Fibroblast of pulmonary artery (primary cell): ENCODE measurements around the gene TEAD1.

ENCODE experiments used
- DNase-seq: peaks from one replicate; pipeline ENCODE4 v3.0.0-alpha.2; 2010; ENCODE audit warnings: low read depth
- H3K4me3 ChIP-seq: replicated peaks from 2 replicates; pipeline ENCODE4 v1.5.1; 2011; ENCODE audit warnings: low read depth, mild to moderate bottlenecking, control low read depth, low read length, moderate library complexity
- TF ChIP-seq, protein P1 (sequence below): IDR thresholded peaks from 2 replicates; pipeline ENCODE4 v1.5.1; 2011; ENCODE audit warnings: mild to moderate bottlenecking, control low read depth, low read length, inconsistent platforms; ENCODE audit errors: missing control alignments

The TEAD1 gene

DNA sequence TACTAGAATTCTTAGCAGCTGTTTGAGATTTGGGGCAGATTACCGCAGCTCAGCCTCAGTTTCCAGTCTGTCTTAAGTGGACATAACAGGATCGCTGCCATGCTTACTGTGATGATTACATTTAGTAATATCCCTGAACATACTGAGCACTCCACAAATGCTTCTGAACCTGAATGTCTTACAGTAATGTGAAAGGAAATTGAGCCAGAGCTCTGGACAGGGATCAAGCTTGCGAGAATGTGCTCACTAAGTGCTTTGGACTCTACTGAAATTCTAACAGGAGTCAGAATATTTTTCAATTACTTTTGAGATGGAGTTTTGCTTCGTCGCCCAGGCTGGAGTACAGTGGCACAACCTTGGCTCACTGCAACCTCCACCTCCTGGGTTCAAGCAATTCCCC, 216.3 kb downstream of the TEAD1 start:
- H3K4me3 ChIP-seq, result no peak overlapping the region
- TF ChIP-seq, protein P1, sequence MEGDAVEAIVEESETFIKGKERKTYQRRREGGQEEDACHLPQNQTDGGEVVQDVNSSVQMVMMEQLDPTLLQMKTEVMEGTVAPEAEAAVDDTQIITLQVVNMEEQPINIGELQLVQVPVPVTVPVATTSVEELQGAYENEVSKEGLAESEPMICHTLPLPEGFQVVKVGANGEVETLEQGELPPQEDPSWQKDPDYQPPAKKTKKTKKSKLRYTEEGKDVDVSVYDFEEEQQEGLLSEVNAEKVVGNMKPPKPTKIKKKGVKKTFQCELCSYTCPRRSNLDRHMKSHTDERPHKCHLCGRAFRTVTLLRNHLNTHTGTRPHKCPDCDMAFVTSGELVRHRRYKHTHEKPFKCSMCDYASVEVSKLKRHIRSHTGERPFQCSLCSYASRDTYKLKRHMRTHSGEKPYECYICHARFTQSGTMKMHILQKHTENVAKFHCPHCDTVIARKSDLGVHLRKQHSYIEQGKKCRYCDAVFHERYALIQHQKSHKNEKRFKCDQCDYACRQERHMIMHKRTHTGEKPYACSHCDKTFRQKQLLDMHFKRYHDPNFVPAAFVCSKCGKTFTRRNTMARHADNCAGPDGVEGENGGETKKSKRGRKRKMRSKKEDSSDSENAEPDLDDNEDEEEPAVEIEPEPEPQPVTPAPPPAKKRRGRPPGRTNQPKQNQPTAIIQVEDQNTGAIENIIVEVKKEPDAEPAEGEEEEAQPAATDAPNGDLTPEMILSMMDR, result no peak
- DNase-seq, result peak; percentile 25

- DNase-seq, result peak; percentile 76
- H3K4me3 ChIP-seq, result no peak overlapping the region
- TF ChIP-seq, protein P1, result peak; percentile 86
Measured at GRCh38 chr11:12893787-12894672, 219.8 kb downstream of the TEAD1 start.

- H3K4me3 ChIP-seq, result no peak overlapping the region
- DNase-seq, result no peak
- TF ChIP-seq, protein P1, result no peak
Measured at GRCh38 chr11:12897390-12897789, 223.2 kb downstream of the TEAD1 start.

DNA sequence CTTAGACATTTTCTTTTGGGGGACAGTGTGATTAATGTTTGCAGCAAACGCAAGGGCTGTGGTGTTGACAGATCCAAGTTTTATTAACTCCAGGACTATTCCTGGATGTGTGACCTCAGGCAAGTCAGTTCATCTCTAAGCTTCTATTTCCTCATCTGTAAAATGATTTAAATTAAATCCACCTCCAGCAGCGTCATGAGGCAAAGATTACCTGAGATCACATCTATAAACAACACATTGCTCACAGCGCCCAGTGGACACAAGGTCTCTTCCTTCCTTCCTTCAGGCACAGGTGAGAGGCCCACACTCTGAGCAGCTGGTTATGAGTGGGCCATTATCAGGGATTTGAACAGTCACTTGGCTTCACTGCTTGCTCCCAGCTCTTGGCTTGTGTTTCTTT, 223.6 kb downstream of the TEAD1 start:
- H3K4me3 ChIP-seq, result no peak overlapping the region
- TF ChIP-seq, protein P1, result no peak
- DNase-seq, result no peak

DNA sequence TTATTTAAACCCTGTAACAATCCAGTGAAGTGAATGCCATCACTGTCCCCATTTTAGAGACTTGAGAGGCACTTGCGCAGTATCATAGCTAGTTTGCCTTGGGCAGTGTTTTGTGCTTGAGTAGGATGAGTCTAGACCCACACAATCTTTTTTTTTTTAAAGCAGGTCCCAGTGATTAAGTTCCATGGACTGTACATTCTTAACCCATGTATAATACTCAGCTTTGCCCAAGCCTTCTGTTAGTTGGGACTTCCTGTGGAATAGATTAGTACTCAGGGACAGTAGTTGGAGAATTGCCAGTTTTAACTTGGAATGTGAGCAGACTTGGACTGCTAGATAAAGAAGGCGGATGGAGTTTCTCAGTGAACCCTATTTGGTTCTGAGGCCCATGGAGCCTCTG, 226.3 kb downstream of the TEAD1 start:
- TF ChIP-seq, protein P1, result no peak
- H3K4me3 ChIP-seq, result no peak overlapping the region
- peak; percentile 93 for DNase-seq

GRCh38 chr11:12901272-12901671, 227.1 kb downstream of the TEAD1 start:
- TF ChIP-seq, protein P1, result no peak
- no peak overlapping the region for H3K4me3 ChIP-seq
- peak; percentile 18 for DNase-seq

DNA sequence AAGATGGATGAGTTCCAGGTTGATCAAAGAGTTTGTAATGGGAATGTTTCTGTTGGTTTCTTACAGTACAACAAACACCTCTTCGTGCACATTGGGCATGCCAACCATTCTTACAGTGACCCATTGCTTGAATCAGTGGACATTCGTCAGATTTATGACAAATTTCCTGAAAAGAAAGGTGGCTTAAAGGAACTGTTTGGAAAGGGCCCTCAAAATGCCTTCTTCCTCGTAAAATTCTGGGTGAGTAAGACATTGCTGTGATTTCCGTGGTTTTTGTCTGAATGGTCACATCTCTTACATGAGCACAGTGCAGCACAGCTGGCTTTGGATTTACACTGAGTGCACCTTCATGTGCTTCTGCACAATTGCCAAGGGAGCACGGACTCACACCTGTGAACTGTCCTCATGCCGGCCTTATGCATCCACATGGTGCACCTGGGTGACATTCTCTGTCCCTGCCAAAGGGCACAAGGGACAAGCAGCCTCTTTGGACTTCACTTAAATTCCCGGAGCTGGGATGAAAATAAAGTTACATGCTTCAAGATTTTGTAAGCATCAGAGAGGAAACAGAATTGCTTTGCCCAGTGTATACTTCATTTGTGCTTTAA, 227.8 kb downstream of the TEAD1 start:
- no peak for DNase-seq
- no peak overlapping the region for H3K4me3 ChIP-seq
- TF ChIP-seq, protein P1, result no peak
